K562 (cell line): ENCODE measurements around the gene TMPRSS9. TPM values are rescaled to one million over a fixed set of nuclear protein-coding genes. Genes with fewer than 3 reads are reported as not detected.

ENCODE experiments used
- ELF1 ChIP-seq: fragments of 200-800 bp; sonication (Bioruptor generic); IDR thresholded peaks from 2 replicates; pipeline ENCODE4 v1.6.1; 2016; ENCODE audit warnings: missing genetic modification characterization, missing compliant biosample characterization
- EZH2 ChIP-seq: IDR thresholded peaks from 2 replicates; pipeline ENCODE4 v1.6.1; 2012; ENCODE audit warnings: low read depth, mild to moderate bottlenecking, inconsistent platforms, low read length, borderline replicate concordance
- FOXA1 ChIP-seq: fragments of 450-650 bp; IDR thresholded peaks from 2 replicates; pipeline ENCODE4 v1.6.1; 2016; ENCODE audit warnings: mild to moderate bottlenecking, borderline replicate concordance
- GABPA ChIP-seq: fragments of 200-800 bp; sonication (Bioruptor generic); conservative IDR thresholded peaks from 2 replicates; pipeline ENCODE4 v1.6.1; 2016; ENCODE audit warnings: low read depth, missing genetic modification characterization, missing compliant biosample characterization
- MAZ ChIP-seq, 2 experiments: fragments of 450-650 bp in 1 of 2; sonication (generic) in 1 of 2; formaldehyde crosslinking; IDR thresholded peaks in 1 of 2; conservative IDR thresholded peaks in 1 of 2; 2 replicates each; pipeline versions ENCODE4 v1.4.0 to v1.5.0; 2020; ENCODE audit warnings: mild to moderate bottlenecking in 1 of 2, missing genetic modification reagents in 1 of 2
- NCOA1 ChIP-seq: fragments of 450-650 bp; IDR thresholded peaks from 2 replicates; pipeline ENCODE4 v1.6.1; 2016; ENCODE audit warnings: low read depth
- NFATC3 ChIP-seq: fragments of 450-650 bp; IDR thresholded peaks from 2 replicates; pipeline ENCODE4 v1.6.1; 2017; ENCODE audit warnings: mild to moderate bottlenecking
- NFRKB ChIP-seq: fragments of 450-650 bp; IDR thresholded peaks from 2 replicates; pipeline ENCODE4 v1.6.1; 2016; ENCODE audit warnings: low read depth
- NR1H2 ChIP-seq: sonication (generic); formaldehyde crosslinking; IDR thresholded peaks from 2 replicates; pipeline ENCODE4 v1.4.0; 2020; ENCODE audit warnings: mild to moderate bottlenecking, missing genetic modification reagents
- TARDBP ChIP-seq: fragments of 450-650 bp; IDR thresholded peaks from 2 replicates; pipeline ENCODE4 v1.6.1; 2016
- ZNF253 ChIP-seq: fragments of 250-450 bp; sonication (Bioruptor Pico); conservative IDR thresholded peaks from 2 replicates; pipeline ENCODE4 v1.6.1; 2021; ENCODE audit warnings: mild to moderate bottlenecking
- ZNF316 ChIP-seq: fragments of 450-650 bp; IDR thresholded peaks from 2 replicates; pipeline ENCODE4 v1.6.1; 2016
- ZNF431 ChIP-seq: sonication (generic); formaldehyde crosslinking; IDR thresholded peaks from 2 replicates; pipeline ENCODE4 v1.8.0; 2022; ENCODE audit warnings: mild to moderate bottlenecking, missing genetic modification reagents
- ZNF445 ChIP-seq: fragments of 250-450 bp; sonication (Bioruptor Pico); IDR thresholded peaks from 2 replicates; pipeline ENCODE4 v1.4.0; 2020; ENCODE audit warnings: low read depth, mild to moderate bottlenecking, moderate library complexity
- polyA plus RNA-seq, 8 experiments: library from polyadenylated mRNA; depleted of rRNA in 4 of 8; stranded (reverse) in 5 of 8; unstranded in 3 of 8; fragments of >200 nt; fragmentation: Nextera tagmentation in 2 of 8; fragmentation: Illumina TruSeq in 1 of 8; extraction: Ambion mirVana in 2 of 8; extraction: Trizol in 1 of 8; gene quantifications; 2 replicates each; pipeline versions ENCODE4 v1.2.1 to v1.2.3, GENCODE V29; 2011 to 2014; ENCODE audit warnings: inconsistent platforms in 1 of 8, missing spikeins in 1 of 8
- total RNA-seq, 7 experiments: library from RNA; depleted of rRNA in 6 of 7; stranded (reverse); fragments of >200 nt in 6 of 7; fragmentation: Illumina TruSeq in 2 of 7; extraction: Trizol in 2 of 7; gene quantifications; 2 replicates each; pipeline versions ENCODE4 v1.2.1 to v1.2.3, GENCODE V29; 2011 to 2021; ENCODE audit warnings: low replicate concordance in 1 of 7
- TF ChIP-seq, protein P1 (sequence below): fragments of 450-650 bp; IDR thresholded peaks from 2 replicates; pipeline ENCODE4 v1.6.1; 2018; ENCODE audit not compliant: partially characterized antibody
- TF ChIP-seq, protein P2 (sequence below): fragments of 450-650 bp; conservative IDR thresholded peaks from 2 replicates; pipeline ENCODE4 v1.6.1; 2016; ENCODE audit warnings: missing genetic modification characterization, low read depth, mild to moderate bottlenecking, missing compliant biosample characterization, moderate library complexity
- TF ChIP-seq, protein P3 (sequence below): fragments of 450-650 bp; formaldehyde crosslinking; IDR thresholded peaks from 2 replicates; pipeline ENCODE4 v1.4.0; 2020; ENCODE audit warnings: mild to moderate bottlenecking
- TF ChIP-seq, protein P4 (sequence below): fragments of 200-800 bp; sonication (Bioruptor generic); IDR thresholded peaks from 2 replicates; pipeline ENCODE4 v1.6.1; 2016; ENCODE audit warnings: missing genetic modification characterization, missing compliant biosample characterization

The TMPRSS9 gene
- total and polyA plus RNA-seq, 9 of the 15 experiments (the other 6 are each of a cell fraction or from before 2014, with no cell fraction given) = 0.01 to 0.03 TPM; not detected in 7

DNA sequence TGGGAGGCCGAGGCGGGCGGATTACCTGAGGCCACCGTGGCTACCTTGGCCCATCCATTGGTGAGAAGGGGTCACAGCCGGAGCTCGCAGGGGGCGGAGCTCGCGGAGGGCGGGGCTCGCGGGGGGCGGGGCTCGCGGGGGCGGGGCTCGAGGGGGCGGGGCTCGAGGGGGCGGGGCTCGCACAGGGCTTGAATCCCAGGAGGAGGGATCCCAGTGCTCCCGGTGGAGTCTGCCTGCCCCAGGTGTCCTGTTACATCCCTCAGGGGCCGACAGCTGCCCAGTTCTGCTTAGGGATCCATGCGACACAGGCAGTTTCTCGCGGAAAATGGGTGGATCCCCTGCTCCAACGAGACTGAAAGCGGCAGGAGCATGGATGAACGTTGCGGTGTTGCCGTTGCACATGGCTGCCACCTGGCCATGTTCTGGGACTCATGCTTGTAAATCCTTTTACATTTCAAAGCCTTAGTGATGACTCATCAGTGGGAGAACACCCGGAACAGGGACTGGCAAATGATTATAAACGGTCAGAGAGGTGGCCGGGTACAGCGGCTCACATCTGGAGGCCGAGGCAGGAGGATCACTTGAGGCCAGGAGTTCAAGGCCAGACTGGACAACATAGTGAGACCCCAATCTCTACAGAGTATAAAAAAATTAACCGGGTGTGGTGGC is 25.1 kb downstream of the TMPRSS9 start (continued):
- TF ChIP-seq NFRKB = peak; percentile 64; the same call in 1 of the 2 replicates
- TF ChIP-seq, protein P1, sequence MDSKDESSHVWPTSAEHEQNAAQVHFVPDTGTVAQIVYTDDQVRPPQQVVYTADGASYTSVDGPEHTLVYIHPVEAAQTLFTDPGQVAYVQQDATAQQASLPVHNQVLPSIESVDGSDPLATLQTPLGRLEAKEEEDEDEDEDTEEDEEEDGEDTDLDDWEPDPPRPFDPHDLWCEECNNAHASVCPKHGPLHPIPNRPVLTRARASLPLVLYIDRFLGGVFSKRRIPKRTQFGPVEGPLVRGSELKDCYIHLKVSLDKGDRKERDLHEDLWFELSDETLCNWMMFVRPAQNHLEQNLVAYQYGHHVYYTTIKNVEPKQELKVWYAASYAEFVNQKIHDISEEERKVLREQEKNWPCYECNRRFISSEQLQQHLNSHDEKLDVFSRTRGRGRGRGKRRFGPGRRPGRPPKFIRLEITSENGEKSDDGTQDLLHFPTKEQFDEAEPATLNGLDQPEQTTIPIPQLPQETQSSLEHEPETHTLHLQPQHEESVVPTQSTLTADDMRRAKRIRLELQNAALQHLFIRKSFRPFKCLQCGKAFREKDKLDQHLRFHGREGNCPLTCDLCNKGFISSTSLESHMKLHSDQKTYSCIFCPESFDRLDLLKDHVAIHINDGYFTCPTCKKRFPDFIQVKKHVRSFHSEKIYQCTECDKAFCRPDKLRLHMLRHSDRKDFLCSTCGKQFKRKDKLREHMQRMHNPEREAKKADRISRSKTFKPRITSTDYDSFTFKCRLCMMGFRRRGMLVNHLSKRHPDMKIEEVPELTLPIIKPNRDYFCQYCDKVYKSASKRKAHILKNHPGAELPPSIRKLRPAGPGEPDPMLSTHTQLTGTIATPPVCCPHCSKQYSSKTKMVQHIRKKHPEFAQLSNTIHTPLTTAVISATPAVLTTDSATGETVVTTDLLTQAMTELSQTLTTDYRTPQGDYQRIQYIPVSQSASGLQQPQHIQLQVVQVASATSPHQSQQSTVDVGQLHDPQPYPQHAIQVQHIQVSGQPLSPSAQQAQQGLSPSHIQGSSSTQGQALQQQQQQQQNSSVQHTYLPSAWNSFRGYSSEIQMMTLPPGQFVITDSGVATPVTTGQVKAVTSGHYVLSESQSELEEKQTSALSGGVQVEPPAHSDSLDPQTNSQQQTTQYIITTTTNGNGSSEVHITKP = no peak
- TF ChIP-seq FOXA1 = no peak
- TF ChIP-seq EZH2 = no peak
- TF ChIP-seq, protein P2, sequence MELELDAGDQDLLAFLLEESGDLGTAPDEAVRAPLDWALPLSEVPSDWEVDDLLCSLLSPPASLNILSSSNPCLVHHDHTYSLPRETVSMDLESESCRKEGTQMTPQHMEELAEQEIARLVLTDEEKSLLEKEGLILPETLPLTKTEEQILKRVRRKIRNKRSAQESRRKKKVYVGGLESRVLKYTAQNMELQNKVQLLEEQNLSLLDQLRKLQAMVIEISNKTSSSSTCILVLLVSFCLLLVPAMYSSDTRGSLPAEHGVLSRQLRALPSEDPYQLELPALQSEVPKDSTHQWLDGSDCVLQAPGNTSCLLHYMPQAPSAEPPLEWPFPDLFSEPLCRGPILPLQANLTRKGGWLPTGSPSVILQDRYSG (tag) = 0 out of 2 replicates have a peak, but pooled peaks have one; percentile 63
- TF ChIP-seq NCOA1 = no peak
- TF ChIP-seq ELF1 (tag) = peak; percentile 62
- TF ChIP-seq TARDBP = peak; percentile 21; the same call in 1 of the 2 replicates
- TF ChIP-seq ZNF316 = peak; percentile 88
- TF ChIP-seq, protein P3, sequence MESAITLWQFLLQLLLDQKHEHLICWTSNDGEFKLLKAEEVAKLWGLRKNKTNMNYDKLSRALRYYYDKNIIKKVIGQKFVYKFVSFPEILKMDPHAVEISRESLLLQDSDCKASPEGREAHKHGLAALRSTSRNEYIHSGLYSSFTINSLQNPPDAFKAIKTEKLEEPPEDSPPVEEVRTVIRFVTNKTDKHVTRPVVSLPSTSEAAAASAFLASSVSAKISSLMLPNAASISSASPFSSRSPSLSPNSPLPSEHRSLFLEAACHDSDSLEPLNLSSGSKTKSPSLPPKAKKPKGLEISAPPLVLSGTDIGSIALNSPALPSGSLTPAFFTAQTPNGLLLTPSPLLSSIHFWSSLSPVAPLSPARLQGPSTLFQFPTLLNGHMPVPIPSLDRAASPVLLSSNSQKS = no peak
- TF ChIP-seq NR1H2 (CRISPR knock-in tag) = no peak
- TF ChIP-seq ZNF253 = no peak
- no peak for TF ChIP-seq ZNF431 (CRISPR knock-in tag)
- TF ChIP-seq, protein P4, sequence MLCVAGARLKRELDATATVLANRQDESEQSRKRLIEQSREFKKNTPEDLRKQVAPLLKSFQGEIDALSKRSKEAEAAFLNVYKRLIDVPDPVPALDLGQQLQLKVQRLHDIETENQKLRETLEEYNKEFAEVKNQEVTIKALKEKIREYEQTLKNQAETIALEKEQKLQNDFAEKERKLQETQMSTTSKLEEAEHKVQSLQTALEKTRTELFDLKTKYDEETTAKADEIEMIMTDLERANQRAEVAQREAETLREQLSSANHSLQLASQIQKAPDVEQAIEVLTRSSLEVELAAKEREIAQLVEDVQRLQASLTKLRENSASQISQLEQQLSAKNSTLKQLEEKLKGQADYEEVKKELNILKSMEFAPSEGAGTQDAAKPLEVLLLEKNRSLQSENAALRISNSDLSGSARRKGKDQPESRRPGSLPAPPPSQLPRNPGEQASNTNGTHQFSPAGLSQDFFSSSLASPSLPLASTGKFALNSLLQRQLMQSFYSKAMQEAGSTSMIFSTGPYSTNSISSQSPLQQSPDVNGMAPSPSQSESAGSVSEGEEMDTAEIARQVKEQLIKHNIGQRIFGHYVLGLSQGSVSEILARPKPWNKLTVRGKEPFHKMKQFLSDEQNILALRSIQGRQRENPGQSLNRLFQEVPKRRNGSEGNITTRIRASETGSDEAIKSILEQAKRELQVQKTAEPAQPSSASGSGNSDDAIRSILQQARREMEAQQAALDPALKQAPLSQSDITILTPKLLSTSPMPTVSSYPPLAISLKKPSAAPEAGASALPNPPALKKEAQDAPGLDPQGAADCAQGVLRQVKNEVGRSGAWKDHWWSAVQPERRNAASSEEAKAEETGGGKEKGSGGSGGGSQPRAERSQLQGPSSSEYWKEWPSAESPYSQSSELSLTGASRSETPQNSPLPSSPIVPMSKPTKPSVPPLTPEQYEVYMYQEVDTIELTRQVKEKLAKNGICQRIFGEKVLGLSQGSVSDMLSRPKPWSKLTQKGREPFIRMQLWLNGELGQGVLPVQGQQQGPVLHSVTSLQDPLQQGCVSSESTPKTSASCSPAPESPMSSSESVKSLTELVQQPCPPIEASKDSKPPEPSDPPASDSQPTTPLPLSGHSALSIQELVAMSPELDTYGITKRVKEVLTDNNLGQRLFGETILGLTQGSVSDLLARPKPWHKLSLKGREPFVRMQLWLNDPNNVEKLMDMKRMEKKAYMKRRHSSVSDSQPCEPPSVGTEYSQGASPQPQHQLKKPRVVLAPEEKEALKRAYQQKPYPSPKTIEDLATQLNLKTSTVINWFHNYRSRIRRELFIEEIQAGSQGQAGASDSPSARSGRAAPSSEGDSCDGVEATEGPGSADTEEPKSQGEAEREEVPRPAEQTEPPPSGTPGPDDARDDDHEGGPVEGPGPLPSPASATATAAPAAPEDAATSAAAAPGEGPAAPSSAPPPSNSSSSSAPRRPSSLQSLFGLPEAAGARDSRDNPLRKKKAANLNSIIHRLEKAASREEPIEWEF = no peak
- TF ChIP-seq NFATC3 = 0 out of 2 replicates have a peak, but pooled peaks have one; percentile 42
- peak in 1 of 2 experiments; percentile 33; a peak in 1 of 4 replicates for TF ChIP-seq MAZ (CRISPR knock-in tag; conservative IDR thresholded peaks at IDR 0.05 in 1 of 2, IDR thresholded peaks at IDR 0.05 in 1 of 2)
- no peak for TF ChIP-seq GABPA (tag)
- no peak for TF ChIP-seq ZNF445 (CRISPR knock-in tag)
